HepG2 (cell line): Measurements from ENCODE around the gene BYSL. TPM values are rescaled to one million over a fixed set of nuclear protein-coding genes. Genes with fewer than 3 reads are reported as not detected.

Source experiments
- ATF4 ChIP-seq, 2 experiments: fragments of 450-650 bp in 1 of 2; sonication (generic) in 1 of 2; formaldehyde crosslinking; IDR thresholded peaks; 2 replicates each; pipeline versions ENCODE4 v1.5.0 to v1.8.0; 2020 to 2022; ENCODE audit warnings: mild to moderate bottlenecking in 1 of 2, missing genetic modification reagents in 1 of 2
- CAMTA2 ChIP-seq: sonication (generic); formaldehyde crosslinking; IDR thresholded peaks from 2 replicates; pipeline ENCODE4 v1.4.0; 2020; ENCODE audit warnings: mild to moderate bottlenecking, missing genetic modification reagents, borderline replicate concordance
- CREB1 ChIP-seq, 2 experiments: fragments of 450-650 bp in 1 of 2; IDR thresholded peaks; 2 replicates each; pipeline ENCODE4 v1.6.1; 2016 to 2017; ENCODE audit warnings: control low read depth in 1 of 2, mild to moderate bottlenecking in 1 of 2, missing compliant biosample characterization in 1 of 2, missing genetic modification characterization in 1 of 2
- HDAC6 ChIP-seq: fragments of 200-600 bp; sonication (generic); IDR thresholded peaks from 2 replicates; pipeline ENCODE4 v1.7.0; 2017; ENCODE audit warnings: mild to moderate bottlenecking, antibody characterized with exemption, low read length, low read depth
- RFX1 ChIP-seq: fragments of 450-650 bp; IDR thresholded peaks from 2 replicates; pipeline ENCODE4 v1.6.1; 2017
- SOX5 ChIP-seq: IDR thresholded peaks from 2 replicates; pipeline ENCODE4 v1.6.1; 2016; ENCODE audit warnings: borderline replicate concordance
- SPEN ChIP-seq: sonication (generic); formaldehyde crosslinking; IDR thresholded peaks from 2 replicates; pipeline ENCODE4 v1.5.1; 2020; ENCODE audit warnings: low read depth, mild to moderate bottlenecking, missing genetic modification reagents
- TBP ChIP-seq: sonication (generic); formaldehyde crosslinking; IDR thresholded peaks from 2 replicates; pipeline ENCODE4 v1.5.0; 2020; ENCODE audit warnings: missing genetic modification reagents
- TFDP2 ChIP-seq: sonication (generic); formaldehyde crosslinking; IDR thresholded peaks from 2 replicates; pipeline ENCODE4 v1.4.0; 2020; ENCODE audit warnings: missing genetic modification reagents
- TFE3 ChIP-seq: IDR thresholded peaks from 2 replicates; pipeline ENCODE4 v1.6.1; 2016
- ZFY ChIP-seq: sonication (generic); formaldehyde crosslinking; IDR thresholded peaks from 2 replicates; pipeline ENCODE4 v1.4.0; 2020; ENCODE audit warnings: missing genetic modification reagents
- ZNF282 ChIP-seq: fragments of 450-650 bp; IDR thresholded peaks from 2 replicates; pipeline ENCODE4 v1.6.1; 2018; ENCODE audit not compliant: partially characterized antibody
- ZNF335 ChIP-seq: sonication (generic); formaldehyde crosslinking; IDR thresholded peaks from 2 replicates; pipeline ENCODE4 v1.4.0; 2020; ENCODE audit warnings: missing genetic modification reagents
- ZNF33A ChIP-seq: sonication (generic); formaldehyde crosslinking; IDR thresholded peaks from 2 replicates; pipeline ENCODE4 v1.5.1; 2020; ENCODE audit warnings: missing genetic modification reagents, mild to moderate bottlenecking, moderate library complexity, borderline replicate concordance
- ZNF770 ChIP-seq: sonication (generic); formaldehyde crosslinking; IDR thresholded peaks from 2 replicates; pipeline ENCODE4 v1.5.0; 2020; ENCODE audit warnings: mild to moderate bottlenecking, missing genetic modification reagents
- ZNF839 ChIP-seq: sonication (generic); formaldehyde crosslinking; IDR thresholded peaks from 2 replicates; pipeline ENCODE4 v1.4.0; 2020; ENCODE audit warnings: missing genetic modification reagents, mild to moderate bottlenecking, borderline replicate concordance
- polyA plus RNA-seq, 8 experiments: library from polyadenylated mRNA; depleted of rRNA in 3 of 8; stranded (reverse) in 7 of 8; unstranded in 1 of 8; fragments of >200 nt; fragmentation: Illumina TruSeq in 4 of 8; extraction: Trizol in 4 of 8; gene quantifications; 2 replicates each; pipeline versions ENCODE4 v1.2.1 to v1.2.3, GENCODE V29; 2011 to 2016; ENCODE audit warnings: low read depth in 4 of 8, missing spikeins in 1 of 8, mixed read lengths in 1 of 8; ENCODE audit not compliant: insufficient read depth in 1 of 8
- total RNA-seq, 5 experiments: library from RNA; depleted of rRNA; stranded (reverse); fragments of >200 nt; fragmentation: Illumina TruSeq; extraction: Trizol; gene quantifications; 2 replicates each; pipeline ENCODE4 v1.2.3, GENCODE V29; 2016; ENCODE audit warnings: low read depth in 1 of 5
- TF ChIP-seq, protein P1 (sequence below): IDR thresholded peaks from 2 replicates; pipeline ENCODE4 v1.6.1; 2016; ENCODE audit warnings: low read depth, missing genetic modification reagents, missing compliant biosample characterization

BYSL gene
- total and polyA plus RNA-seq, 2 of the 13 experiments (the other 11 are each of a cell fraction or from before 2014, with no cell fraction given): 27.9 to 28.6 TPM

- TF ChIP-seq ATF4 (CRISPR knock-in tag; IDR thresholded peaks at IDR 0.05): no peak
- TF ChIP-seq CREB1 (IDR thresholded peaks at IDR 0.05): no peak; the same call in 1 of the 2 replicates
- TF ChIP-seq CREB1 (CRISPR knock-in tag; IDR thresholded peaks at IDR 0.05): no peak
- TF ChIP-seq ZNF335: 0 out of 2 replicates have a peak, but pooled peaks have one; percentile 4
- no peak for TF ChIP-seq TBP (CRISPR knock-in tag)
- no peak for TF ChIP-seq ZNF770
- TF ChIP-seq HDAC6: no peak
- TF ChIP-seq ZNF282: no peak
- TF ChIP-seq ZNF839: no peak
- TF ChIP-seq SOX5 (CRISPR knock-in tag): peak; percentile 25; the same call in 1 of the 2 replicates
- no peak for TF ChIP-seq ZNF33A
- no peak; the same call in 1 of the 2 replicates for TF ChIP-seq RFX1
- TF ChIP-seq TFDP2 (CRISPR knock-in tag): no peak; the same call in 1 of the 2 replicates
- peak; percentile 69 for TF ChIP-seq SPEN (CRISPR knock-in tag)
- peak; percentile 74 for TF ChIP-seq ZFY
- 0 out of 2 replicates have a peak, but pooled peaks have one; percentile 14 for TF ChIP-seq TFE3 (CRISPR knock-in tag)
- TF ChIP-seq, protein P1, sequence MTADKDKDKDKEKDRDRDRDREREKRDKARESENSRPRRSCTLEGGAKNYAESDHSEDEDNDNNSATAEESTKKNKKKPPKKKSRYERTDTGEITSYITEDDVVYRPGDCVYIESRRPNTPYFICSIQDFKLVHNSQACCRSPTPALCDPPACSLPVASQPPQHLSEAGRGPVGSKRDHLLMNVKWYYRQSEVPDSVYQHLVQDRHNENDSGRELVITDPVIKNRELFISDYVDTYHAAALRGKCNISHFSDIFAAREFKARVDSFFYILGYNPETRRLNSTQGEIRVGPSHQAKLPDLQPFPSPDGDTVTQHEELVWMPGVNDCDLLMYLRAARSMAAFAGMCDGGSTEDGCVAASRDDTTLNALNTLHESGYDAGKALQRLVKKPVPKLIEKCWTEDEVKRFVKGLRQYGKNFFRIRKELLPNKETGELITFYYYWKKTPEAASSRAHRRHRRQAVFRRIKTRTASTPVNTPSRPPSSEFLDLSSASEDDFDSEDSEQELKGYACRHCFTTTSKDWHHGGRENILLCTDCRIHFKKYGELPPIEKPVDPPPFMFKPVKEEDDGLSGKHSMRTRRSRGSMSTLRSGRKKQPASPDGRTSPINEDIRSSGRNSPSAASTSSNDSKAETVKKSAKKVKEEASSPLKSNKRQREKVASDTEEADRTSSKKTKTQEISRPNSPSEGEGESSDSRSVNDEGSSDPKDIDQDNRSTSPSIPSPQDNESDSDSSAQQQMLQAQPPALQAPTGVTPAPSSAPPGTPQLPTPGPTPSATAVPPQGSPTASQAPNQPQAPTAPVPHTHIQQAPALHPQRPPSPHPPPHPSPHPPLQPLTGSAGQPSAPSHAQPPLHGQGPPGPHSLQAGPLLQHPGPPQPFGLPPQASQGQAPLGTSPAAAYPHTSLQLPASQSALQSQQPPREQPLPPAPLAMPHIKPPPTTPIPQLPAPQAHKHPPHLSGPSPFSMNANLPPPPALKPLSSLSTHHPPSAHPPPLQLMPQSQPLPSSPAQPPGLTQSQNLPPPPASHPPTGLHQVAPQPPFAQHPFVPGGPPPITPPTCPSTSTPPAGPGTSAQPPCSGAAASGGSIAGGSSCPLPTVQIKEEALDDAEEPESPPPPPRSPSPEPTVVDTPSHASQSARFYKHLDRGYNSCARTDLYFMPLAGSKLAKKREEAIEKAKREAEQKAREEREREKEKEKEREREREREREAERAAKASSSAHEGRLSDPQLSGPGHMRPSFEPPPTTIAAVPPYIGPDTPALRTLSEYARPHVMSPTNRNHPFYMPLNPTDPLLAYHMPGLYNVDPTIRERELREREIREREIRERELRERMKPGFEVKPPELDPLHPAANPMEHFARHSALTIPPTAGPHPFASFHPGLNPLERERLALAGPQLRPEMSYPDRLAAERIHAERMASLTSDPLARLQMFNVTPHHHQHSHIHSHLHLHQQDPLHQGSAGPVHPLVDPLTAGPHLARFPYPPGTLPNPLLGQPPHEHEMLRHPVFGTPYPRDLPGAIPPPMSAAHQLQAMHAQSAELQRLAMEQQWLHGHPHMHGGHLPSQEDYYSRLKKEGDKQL (CRISPR knock-in tag): no peak
- TF ChIP-seq CAMTA2 (CRISPR knock-in tag): 0 out of 2 replicates have a peak, but pooled peaks have one; percentile 68
These were observed 20.2 kb downstream of the BYSL start, which contains the start of gene CCND3 (continued) for GRCh38 chr6:41941280-41942066.
